ENCODE measurements around the gene ATOH8.
"Not testable (repeated sequence)": the region's sequence is repeated elsewhere in the genome, so short reads cannot be mapped to it uniquely, and the experiment has no call there.

Gene ATOH8, protein sequence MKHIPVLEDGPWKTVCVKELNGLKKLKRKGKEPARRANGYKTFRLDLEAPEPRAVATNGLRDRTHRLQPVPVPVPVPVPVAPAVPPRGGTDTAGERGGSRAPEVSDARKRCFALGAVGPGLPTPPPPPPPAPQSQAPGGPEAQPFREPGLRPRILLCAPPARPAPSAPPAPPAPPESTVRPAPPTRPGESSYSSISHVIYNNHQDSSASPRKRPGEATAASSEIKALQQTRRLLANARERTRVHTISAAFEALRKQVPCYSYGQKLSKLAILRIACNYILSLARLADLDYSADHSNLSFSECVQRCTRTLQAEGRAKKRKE

GRCh38 chr2:85753525-85754312, at the start of gene ATOH8:
ATOH8 (plus strand) TSS chr2:85753991; CDS start chr2:85754190, 199 bp downstream.
- peak in 49 of 56 donors; percentile 21 to 81 (median 52) for DNase-seq

DNA sequence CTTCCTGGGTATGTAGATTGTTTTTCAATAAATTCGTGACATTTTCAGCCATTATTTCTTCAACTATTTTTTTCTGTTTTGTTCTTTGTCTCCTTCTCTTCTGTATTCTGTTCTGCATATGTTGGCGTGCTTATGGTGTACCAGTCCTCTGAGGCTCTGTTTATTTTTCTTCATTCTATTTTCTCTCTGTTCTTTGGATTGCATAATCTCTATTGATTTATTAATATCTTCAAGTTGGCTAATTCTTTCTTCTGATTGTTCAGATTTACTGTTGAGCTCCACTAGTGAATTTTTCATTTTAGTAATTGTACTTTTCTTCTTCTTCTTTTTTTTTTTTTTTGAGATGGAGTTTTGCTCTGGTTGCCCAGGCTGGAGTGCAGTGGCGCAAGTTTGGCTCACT, 49.8 kb upstream of the ATOH8 start:
- DNase-seq, result no peak

- DNase-seq, result no peak
These were observed 48.8 kb upstream of the ATOH8 start for GRCh38 chr2:85704800-85705679.

DNA sequence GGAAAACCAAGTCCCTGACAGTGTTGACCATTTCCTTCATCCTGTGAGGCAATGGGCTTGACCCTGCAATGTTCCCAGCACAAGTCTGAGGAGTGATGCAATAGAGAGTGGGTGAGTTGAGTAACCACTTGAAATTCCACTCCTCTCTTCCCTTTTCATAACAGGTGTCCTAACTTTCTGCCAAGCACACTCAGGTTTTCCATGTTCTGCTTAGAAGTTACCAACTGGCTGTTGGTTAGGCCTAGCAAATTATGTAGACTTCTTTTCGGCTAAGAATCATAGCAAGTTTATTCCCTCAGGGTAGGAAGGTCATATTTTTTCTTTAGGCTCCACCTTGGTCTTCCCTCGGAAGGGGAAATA, 48.1 kb upstream of the ATOH8 start:
- no peak for DNase-seq

DNA sequence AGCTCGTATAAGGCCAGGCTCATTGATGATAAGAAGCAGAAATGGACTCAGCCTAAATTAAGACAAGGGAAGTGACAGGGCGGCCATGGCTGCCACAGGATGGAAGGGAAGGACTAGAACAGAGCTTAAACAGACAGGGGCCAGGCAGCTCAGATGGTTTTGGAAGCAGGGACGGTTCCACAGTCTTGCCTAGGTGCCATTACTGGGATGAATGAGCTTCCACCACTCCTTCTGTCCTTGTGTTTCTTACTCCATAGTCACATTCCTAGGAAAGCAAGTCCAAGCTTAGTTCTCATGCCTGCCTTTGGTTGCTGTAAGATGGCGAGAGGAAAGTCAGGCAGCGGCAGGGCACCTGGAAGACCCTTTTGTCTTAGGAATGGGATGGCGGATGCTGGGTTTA, 47.7 kb upstream of the ATOH8 start:
- DNase-seq, result no peak

- DNase-seq, result peak in 18 of 56 donors; percentile 9 to 54 (median 32)
These were observed 47.0 kb upstream of the ATOH8 start for GRCh38 chr2:85706599-85707296.

DNA sequence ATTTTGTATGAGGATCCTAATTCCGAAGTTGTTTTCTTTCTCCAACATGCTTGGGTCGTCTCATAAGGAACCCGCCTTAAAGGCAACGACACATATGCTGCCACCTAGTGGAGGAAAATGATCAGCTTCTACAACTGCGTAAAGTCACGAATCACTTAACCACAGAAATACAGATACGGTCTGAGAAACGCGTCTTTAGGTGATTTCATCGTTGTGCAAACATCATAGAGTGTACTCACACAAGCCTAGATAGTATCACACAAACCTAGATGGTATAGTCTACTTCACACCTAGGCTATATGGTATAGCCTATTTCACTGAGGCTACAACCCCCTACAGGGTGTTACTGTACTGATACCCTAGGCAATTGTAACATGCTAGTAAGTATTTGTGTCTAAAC, 46.5 kb upstream of the ATOH8 start:
- peak in 28 of 56 donors; percentile 14 to 78 (median 34) for DNase-seq

DNA sequence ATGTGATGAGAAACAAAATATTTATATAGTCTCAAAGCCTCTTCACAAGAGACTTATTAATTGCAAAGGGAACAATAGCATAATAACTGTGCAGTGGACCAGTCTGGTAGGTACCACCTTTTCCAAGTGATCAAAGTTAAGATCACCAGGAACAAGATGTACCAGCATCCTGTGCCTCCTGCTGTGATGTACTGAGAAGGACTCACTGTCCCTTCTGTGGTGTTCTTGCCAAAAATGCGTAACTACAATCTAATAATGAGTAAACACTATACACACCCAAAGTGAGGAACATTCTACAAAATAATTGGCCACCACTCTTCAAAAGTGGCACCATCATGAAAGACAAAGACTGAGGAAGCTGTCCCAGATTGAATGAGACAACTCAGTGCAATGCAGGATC, 45.1 kb upstream of the ATOH8 start:
- no peak for DNase-seq

DNA sequence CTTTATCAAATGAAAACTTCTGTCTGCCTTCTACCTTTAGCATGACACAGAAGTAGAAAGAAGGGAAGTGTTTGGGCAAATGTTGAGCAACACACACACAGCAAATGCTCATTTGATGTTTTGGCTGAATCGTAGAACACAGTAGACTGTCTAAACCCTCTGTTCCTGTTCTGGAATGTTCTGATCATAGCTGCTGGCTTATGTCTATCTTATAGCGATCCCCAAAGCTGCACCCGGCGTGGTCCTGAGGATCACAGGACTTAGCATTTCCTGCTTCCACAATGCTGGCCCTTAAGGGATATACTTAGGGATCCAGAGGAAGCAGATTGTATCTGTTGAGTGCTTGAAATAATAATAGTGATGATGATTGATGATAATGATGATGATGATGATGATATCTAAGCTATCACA, 44.4 kb upstream of the ATOH8 start:
- DNase-seq, result no peak

GRCh38 chr2:85710687-85711577, 42.9 kb upstream of the ATOH8 start:
- DNase-seq, result peak in 4 of 56 donors; percentile 15 to 63 (median 24)

DNA sequence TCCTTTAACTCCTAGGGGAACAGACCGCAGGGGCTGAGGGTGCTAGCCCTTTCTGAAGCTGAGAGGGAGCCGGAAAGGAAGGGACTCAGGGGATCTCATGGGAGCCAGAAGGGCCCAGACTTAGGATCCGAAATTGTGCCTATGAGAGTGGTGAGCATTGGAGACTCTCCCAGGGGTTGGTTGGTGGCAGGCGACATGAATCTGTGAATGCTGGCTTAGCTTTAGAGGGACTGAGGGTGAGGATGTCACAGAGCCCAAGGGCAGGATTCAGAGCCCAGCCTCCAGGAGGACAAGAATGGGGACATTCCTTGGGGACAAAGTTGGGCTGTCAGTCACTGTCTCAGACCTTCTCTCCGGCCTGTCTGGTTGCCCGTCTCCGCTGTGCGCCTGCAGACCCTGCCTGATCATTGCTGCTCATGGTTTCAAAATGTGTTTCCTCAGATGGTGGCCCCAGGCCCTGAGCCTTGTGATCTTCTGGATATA, 42.2 kb upstream of the ATOH8 start:
- no peak for DNase-seq

DNA sequence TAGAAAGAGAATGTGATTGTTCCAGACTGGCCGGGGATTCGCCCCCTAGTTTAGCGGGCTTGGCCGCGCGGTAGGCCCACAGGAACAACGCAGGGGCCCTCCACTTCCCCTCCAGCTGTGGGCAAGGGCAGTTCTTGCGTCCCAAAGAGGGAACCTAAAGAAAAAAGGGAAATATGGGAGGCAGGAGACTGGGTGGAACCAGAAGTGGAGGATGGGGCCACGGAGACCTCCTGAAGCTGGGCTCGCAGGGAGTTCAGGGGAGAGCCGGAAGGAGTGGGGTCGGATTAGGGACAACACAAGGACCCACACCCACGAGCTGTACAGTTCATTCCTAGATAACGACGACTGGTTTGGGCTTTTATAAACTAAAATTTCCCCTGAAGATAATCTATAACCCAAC, 41.5 kb upstream of the ATOH8 start:
- DNase-seq, result peak in 1 of 56 donors; percentile 23

- peak in 11 of 56 donors; percentile 16 to 57 (median 25) for DNase-seq
These were observed 40.8 kb upstream of the ATOH8 start for GRCh38 chr2:85712849-85713612.

- DNase-seq, result no peak
These were observed 40.0 kb upstream of the ATOH8 start for GRCh38 chr2:85713836-85714235.

- not testable (repeated sequence) for DNase-seq
These were observed 39.4 kb upstream of the ATOH8 start for GRCh38 chr2:85714421-85714820.

- DNase-seq, result no peak
These were observed 39.0 kb upstream of the ATOH8 start for GRCh38 chr2:85714841-85715240.

- no peak for DNase-seq
These were observed 37.4 kb upstream of the ATOH8 start for GRCh38 chr2:85716346-85716914.

- DNase-seq, result no peak
These were observed 36.3 kb upstream of the ATOH8 start for GRCh38 chr2:85717308-85718008.
